Measurements from ENCODE around the gene MPP2. TPM values are rescaled to one million over a fixed set of nuclear protein-coding genes. Genes with fewer than 3 reads are reported as not detected.
A peak's percentile ranks its signal among the peaks of the same experiment; 100 is the strongest.

Gene MPP2
- total and polyA plus RNA-seq, 2 of the 13 experiments (the other 11 are each of a cell fraction or from before 2014, with no cell fraction given), result 0.20 to 1.7 TPM

DNA sequence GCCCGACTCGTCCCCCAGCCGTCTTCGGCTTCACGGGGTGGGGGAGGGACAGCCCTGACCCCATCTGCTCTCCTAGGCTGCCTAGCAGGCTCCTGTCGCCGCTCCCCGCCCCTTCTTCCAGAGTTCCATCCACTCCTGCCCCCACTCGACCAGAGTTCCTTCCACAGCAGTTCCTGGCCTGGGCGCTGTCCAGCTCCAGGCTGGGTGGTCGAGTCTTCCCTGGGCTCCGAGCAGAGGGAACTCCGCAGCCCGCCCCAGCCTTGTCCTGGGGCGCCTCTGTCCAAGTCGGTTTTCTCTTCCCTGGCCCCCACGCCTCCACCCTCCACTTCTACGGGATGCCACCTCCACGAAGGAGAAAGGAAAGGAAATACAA lies 45.0 kb upstream of the MPP2 start:
- FAIRE-seq (no peak), ATAC-seq (peak; percentile 17), DNase-seq (ENCODE audit: low spot score) (no peak)
- ChIA-PET POLR2A (no interaction called here), CTCF (ENCODE audit: low intra/inter-chr PET ratio, low total read pairs) (no interaction called here)
- Histone ChIP-seq H3K36me3 (replicated peaks in 1 of 2; ENCODE audit: control insufficient read depth in 1 of 2, insufficient read depth in 2 of 2, low read length in 2 of 2) (no peaks in the 10 kb centered on the region), H3K9me3 (ENCODE audit: low read length) (no peaks in the 10 kb centered on the region), H3K27me3 (ENCODE audit: control insufficient read depth in 1 of 2, insufficient read depth in 2 of 2, low read length in 2 of 2) (peaks cover 29 to 88% of the 10 kb centered on the region in 2 experiments), H3K27ac (ENCODE audit: extremely low read length, insufficient read depth, low read length) (no peak overlapping the region), H3K4me2 (ENCODE audit: low read depth, low read length) (peak overlapping the region; percentile 56), H3K4me3 (replicated peaks in 1 of 3; ENCODE audit: insufficient read depth in 1 of 3, low read depth in 2 of 3, low read length in 3 of 3) (peak overlapping the region in 1 of 3 experiments; percentile 30; a peak in 1 of 6 replicates), H4K20me1 (ENCODE audit: insufficient read depth, low read length) (no peaks in the 10 kb centered on the region), H3K4me1 (ENCODE audit: insufficient read depth, low read length) (peaks cover 14% of the 10 kb centered on the region), H2AFZ (ENCODE audit: low read length) (no peak overlapping the region), H3K79me2 (ENCODE audit: insufficient read depth, low read length) (no peaks in the 10 kb centered on the region), H3K9ac (ENCODE audit: insufficient read depth, low read depth, low read length) (no peak overlapping the region)
- BruUV-seq (replicated peaks), result no TSS peak
- in situ Hi-C loops (cut with HindIII; ENCODE audit: extremely low pct_ligation_motif_present, low pct_unique_long_range_greater_than_20kb) (no loop called here), intact Hi-C loops (cut with micrococcal nuclease; ENCODE audit: unreplicated experiment) (no loop called here)
- 6% methylated on average over 19 of the region's 19 CpGs for WGBS (ENCODE audit: low lambda C conversion rate)
- no peak for TF ChIP-seq HOXA7 (CRISPR knock-in tag; IDR thresholded peaks at IDR 0.05)
- TF ChIP-seq CHCHD3 (CRISPR knock-in tag; IDR thresholded peaks at IDR 0.05), result no peak
- no peak for TF ChIP-seq ZNF672 (CRISPR knock-in tag; IDR thresholded peaks at IDR 0.05)
- TF ChIP-seq ZNF547 (CRISPR knock-in tag; IDR thresholded peaks at IDR 0.05), result no peak
- TF ChIP-seq MLXIP (CRISPR knock-in tag; IDR thresholded peaks at IDR 0.05; ENCODE audit: borderline replicate concordance), result no peak
- no peak for TF ChIP-seq ZFP82 (CRISPR knock-in tag; IDR thresholded peaks at IDR 0.05; ENCODE audit: borderline replicate concordance)
- TF ChIP-seq PCBP1 (IDR thresholded peaks at IDR 0.05; ENCODE audit: borderline replicate concordance, low read depth, low read length), result 0 out of 2 replicates have a peak, but pooled peaks have one; percentile 46
- no peak for TF ChIP-seq ZNF496 (CRISPR knock-in tag; IDR thresholded peaks at IDR 0.05; ENCODE audit: insufficient replicate concordance)
- TF ChIP-seq, protein P1, sequence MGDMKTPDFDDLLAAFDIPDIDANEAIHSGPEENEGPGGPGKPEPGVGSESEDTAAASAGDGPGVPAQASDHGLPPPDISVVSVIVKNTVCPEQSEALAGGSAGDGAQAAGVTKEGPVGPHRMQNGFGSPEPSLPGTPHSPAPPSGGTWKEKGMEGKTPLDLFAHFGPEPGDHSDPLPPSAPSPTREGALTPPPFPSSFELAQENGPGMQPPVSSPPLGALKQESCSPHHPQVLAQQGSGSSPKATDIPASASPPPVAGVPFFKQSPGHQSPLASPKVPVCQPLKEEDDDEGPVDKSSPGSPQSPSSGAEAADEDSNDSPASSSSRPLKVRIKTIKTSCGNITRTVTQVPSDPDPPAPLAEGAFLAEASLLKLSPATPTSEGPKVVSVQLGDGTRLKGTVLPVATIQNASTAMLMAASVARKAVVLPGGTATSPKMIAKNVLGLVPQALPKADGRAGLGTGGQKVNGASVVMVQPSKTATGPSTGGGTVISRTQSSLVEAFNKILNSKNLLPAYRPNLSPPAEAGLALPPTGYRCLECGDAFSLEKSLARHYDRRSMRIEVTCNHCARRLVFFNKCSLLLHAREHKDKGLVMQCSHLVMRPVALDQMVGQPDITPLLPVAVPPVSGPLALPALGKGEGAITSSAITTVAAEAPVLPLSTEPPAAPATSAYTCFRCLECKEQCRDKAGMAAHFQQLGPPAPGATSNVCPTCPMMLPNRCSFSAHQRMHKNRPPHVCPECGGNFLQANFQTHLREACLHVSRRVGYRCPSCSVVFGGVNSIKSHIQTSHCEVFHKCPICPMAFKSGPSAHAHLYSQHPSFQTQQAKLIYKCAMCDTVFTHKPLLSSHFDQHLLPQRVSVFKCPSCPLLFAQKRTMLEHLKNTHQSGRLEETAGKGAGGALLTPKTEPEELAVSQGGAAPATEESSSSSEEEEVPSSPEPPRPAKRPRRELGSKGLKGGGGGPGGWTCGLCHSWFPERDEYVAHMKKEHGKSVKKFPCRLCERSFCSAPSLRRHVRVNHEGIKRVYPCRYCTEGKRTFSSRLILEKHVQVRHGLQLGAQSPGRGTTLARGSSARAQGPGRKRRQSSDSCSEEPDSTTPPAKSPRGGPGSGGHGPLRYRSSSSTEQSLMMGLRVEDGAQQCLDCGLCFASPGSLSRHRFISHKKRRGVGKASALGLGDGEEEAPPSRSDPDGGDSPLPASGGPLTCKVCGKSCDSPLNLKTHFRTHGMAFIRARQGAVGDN (CRISPR knock-in tag; IDR thresholded peaks at IDR 0.05), result 0 out of 2 replicates have a peak, but pooled peaks have one; percentile 16
- no peak for TF ChIP-seq ZNF160 (CRISPR knock-in tag; IDR thresholded peaks at IDR 0.05)
- no peak for TF ChIP-seq THAP8 (CRISPR knock-in tag; IDR thresholded peaks at IDR 0.05; ENCODE audit: borderline replicate concordance)
- 0 out of 2 replicates have a peak, but pooled peaks have one; percentile 55 for TF ChIP-seq MIER2 (CRISPR knock-in tag; IDR thresholded peaks at IDR 0.05)
- TF ChIP-seq ZNF136 (CRISPR knock-in tag; IDR thresholded peaks at IDR 0.05; ENCODE audit: low read depth), result 0 out of 2 replicates have a peak, but pooled peaks have one; percentile 48
- no peak for TF ChIP-seq ZNF562 (CRISPR knock-in tag; IDR thresholded peaks at IDR 0.05; ENCODE audit: borderline replicate concordance)

Data from HepG2 (cell line).